A549 (cell line): ENCODE data around the gene ARHGEF10L.

Experiments used
- CTCF ChIP-seq: fragments of >200 bp; sonication (Bioruptor Twin); formaldehyde crosslinking; IDR thresholded peaks from 3 replicates; pipeline ENCODE4 v1.5.1; 2016
- EP300 ChIP-seq, 2 experiments: fragments of >200 bp; sonication (Bioruptor Twin); formaldehyde crosslinking; IDR thresholded peaks; 2 replicates in 1 of 2; 3 replicates in 1 of 2; pipeline ENCODE4 v1.6.1; 2016 to 2017

- TF ChIP-seq CTCF (no peak), EP300 (IDR thresholded peaks at IDR 0.05) (no peak)
Observed at GRCh38 chr1:17711577-17711910, 172.0 kb downstream of the ARHGEF10L start.
